Fibroblast of pulmonary artery (primary cell): Measurements from ENCODE around the gene TXNDC11.
A peak's percentile ranks its signal among the peaks of the same experiment; 100 is the strongest.

Source experiments
- DNase-seq: peaks from one replicate; pipeline ENCODE4 v3.0.0-alpha.2; 2010; ENCODE audit warnings: low read depth
- H3K4me3 ChIP-seq: replicated peaks from 2 replicates; pipeline ENCODE4 v1.5.1; 2011; ENCODE audit warnings: low read depth, mild to moderate bottlenecking, control low read depth, low read length, moderate library complexity
- CTCF ChIP-seq: IDR thresholded peaks from 2 replicates; pipeline ENCODE4 v1.5.1; 2011; ENCODE audit warnings: mild to moderate bottlenecking, control low read depth, low read length, inconsistent platforms; ENCODE audit errors: missing control alignments

The TXNDC11 gene

GRCh38 chr16:11700264-11701029, 42.2 kb downstream of the TXNDC11 start:
- TF ChIP-seq CTCF = no peak
- H3K4me3 ChIP-seq = no peak overlapping the region
- peak; percentile 37 for DNase-seq

DNA sequence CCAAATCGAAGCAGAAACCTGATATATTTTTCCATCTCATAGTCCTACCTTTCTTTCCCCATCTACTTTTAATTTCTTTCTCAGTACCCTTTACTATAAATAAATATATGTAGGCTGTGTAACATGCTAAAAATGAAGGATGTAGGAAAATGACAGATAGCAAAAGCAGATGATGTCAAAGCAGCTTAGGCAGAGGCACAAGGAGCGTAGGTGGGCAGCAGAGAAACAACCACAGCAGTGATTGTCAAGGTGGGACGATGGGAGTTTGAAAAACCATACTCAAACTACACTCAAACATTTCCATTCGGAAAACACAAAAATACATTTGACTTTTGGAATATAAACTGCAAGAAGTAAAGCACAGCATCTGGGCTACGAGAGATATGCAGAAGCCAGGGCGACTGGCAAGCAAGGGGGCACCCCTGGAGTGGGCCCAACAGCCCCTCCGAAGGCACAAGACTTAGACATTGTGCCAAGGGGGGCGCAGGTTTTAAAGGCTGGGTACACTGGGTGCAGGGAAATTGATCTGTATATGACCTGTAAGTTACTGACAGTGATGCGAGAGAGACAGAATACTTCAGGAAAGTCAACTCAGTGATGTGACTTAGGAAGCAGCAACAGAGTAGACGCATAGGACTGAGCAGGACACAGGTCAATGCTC, 43.3 kb downstream of the TXNDC11 start:
- H3K4me3 ChIP-seq = no peak overlapping the region
- no peak for TF ChIP-seq CTCF
- no peak for DNase-seq

GRCh38 chr16:11698271-11698689, 44.4 kb downstream of the TXNDC11 start:
- TF ChIP-seq CTCF = no peak
- no peak for DNase-seq
- H3K4me3 ChIP-seq = no peak overlapping the region

DNA sequence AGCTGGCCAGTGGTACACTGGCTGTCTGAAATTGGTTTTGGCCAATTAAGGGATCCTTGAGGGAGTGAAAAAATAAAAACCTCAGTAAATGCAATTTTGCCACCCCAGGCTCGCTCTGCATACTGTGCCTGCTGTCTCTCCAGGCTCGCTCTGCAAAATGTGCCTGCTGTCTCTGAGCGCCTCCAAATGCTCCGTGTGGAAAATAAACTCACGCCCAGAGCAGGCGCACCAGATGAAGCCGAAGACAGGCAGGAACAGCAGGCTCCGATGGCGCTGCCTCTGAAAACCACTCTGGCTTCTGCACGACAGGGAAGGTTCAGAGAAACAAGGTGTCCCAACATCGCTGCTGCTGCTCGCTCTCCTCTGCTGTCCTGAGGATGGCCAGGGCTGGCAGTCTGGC, 45.3 kb downstream of the TXNDC11 start:
- DNase-seq = no peak
- H3K4me3 ChIP-seq = no peak overlapping the region
- no peak for TF ChIP-seq CTCF

GRCh38 chr16:11696266-11697012, 46.2 kb downstream of the TXNDC11 start:
- H3K4me3 ChIP-seq = no peak overlapping the region
- no peak for TF ChIP-seq CTCF
- no peak for DNase-seq

GRCh38 chr16:11692651-11693050, 50.0 kb downstream of the TXNDC11 start:
- H3K4me3 ChIP-seq = no peak overlapping the region
- TF ChIP-seq CTCF = no peak
- no peak for DNase-seq
